HG02943 (cell line): Measurements from ENCODE around the gene ATP9A.
"Not testable (repeated sequence)": the region's sequence is repeated elsewhere in the genome, so short reads cannot be mapped to it uniquely, and the experiment has no call there.

Experiments
- ATAC-seq: cut with Tn5 transposase; IDR thresholded peaks from one replicate; pipeline ENCODE4 v1.9.1; 2021; ENCODE audit warnings: mild to moderate bottlenecking, low read depth, moderate library complexity; ENCODE audit not compliant: unreplicated experiment

ATP9A gene

DNA sequence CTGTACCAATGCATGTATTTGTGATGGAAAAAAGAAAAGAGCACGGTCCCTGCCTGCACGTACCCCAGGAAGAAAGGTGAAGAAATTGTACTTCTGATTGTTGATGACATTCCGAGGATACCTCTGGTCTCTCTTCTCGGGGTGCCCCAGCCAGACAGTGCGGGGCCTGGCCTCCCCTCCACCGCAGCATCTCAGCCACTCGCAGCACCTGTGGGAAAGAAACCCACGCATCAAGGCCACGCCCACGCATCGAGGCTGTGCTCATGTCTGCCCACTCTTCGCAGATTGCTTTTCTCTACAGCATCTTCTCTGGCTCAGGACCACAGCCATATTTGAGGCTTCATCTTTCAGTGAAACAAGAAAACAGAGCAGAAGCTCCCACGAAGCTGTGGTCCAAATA, 38.4 kb downstream of the ATP9A start:
- no peak for ATAC-seq

DNA sequence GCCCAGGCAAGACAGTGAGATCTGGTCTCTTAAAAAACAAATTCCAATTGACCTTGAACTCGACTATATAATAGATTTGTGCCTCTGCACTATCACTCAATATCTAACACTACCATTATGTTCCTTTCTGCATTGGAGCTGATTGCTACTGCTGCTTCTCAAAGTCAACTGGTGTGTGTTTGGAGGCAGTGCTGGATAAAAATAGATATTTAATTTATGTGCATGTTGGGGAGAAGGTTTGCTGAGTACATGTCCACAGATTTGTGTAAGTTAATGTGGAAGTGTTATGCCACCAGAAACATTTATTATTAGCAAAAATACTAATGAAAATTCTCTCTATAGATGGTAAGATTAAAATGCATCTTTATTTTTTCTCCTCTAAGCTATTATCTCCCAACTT, 39.5 kb downstream of the ATP9A start:
- ATAC-seq: no peak

DNA sequence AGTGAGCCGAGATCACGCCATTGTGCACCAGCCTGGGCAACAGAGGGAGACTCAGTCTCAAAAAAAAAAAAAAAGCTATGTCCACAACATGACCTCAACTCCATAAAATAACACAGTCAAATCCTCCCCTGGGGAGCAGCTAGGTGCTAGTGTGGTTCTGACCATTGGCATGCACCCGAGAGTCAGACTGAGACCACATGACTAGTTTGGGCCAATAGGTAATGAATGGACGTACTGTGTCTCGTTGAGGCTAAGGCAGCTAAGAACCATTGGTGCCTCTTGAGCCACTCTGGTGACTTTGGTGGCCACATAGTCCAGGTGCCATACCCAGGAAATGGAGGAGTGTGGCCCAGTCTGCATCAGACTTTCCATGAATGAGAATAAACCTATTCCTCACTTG, 40.3 kb downstream of the ATP9A start:
- ATAC-seq: no peak

DNA sequence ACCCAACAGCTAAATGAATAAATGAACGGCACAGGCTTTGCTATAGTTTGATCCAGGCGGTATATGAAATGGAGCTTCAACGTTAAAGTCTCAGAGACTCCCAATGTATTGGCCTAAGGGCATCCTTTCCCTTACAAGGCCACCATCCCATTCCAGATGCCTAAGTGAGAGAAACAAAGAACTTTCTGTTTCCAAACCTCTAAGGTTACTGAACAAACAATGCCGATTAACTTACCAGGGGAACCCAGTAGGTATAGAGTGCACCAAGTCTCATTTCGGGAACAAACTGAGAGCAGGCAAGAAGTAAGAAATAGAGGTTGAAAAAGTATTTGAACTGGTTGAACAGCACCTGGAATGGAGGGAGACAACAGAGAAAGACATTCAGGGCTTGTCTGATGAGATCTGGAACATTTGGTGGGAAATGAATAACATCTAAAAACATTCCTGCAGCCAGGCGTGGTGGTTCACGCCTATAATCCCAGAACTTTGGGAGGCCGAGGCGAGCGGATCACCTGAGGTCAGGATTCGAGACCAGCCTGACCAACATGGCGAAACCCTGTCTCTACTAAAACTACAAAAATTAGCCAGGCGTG, 42.5 kb downstream of the ATP9A start:
- ATAC-seq: no peak

DNA sequence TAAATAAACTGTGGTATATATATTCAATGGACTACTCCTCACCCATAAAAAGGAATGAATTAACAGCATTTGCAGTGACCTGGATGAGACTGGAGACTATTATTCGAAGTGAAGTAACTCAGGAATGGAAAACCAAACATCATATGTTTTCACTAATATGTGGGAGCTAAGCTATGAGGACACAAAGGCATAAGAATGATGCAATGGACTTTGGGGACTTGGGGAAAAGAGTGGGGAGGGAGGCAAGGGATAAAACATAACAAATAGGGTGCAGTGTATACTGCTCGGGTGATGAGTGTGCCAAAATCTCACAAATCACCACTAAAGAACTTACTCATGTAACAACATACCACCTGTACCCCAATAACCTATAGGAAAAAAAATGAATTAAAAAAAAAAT, 45.2 kb downstream of the ATP9A start:
- not testable (repeated sequence) for ATAC-seq

DNA sequence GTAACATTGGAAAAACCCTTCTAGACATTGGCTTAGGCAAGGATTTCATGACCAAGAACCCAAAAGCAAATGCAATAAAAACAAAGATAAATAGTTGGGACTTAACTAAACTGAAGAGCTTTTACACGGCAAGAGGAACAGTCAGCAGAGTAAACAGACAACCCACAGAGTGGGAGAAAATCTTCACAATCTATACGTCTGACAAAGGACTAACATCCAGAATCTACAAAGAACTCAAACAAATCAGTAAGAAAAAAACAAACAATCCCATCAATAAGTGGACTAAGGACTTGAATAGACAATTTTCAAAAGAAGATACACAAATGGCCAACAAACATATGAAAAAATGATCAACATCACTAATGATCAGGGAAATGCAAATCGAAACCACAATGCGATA, 45.9 kb downstream of the ATP9A start:
- not testable (repeated sequence) for ATAC-seq

DNA sequence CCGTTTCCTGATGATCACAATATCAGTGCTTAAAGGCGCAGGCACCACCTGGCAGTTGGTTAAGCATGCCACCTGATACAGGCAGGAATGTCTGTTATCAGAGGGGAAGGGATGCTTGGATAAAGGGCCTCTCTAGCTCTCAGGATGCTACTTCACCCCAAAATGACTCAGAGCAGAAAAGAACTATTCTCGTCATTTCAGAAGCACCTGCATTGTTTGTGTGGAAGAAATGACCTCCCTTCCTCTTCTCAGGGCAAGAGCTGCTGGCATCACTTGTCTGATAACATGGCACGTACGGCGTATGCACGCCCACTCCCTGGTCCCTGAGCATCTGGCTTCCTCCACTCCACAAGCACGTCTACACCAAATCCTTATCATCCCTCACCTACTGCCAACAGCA, 47.3 kb downstream of the ATP9A start:
- no peak for ATAC-seq

DNA sequence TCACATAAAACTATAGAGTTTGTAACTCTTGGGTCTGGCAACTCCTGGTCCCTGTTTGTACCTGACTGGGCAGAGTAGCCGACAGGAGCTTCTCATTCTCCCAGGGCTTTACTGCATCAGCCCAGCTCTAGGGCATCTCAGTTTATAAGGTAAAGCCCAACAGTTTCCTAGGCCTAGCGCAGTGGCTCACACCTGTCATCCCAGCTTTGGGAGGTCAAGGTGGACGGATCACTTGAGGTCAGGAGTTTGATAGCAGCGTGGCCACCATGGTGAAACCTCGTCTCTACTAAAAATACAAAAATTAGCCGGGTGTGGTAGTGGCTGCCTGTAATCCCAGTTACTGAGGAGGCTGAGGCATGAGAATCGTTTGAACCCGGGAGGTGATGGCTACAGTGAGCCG, 47.8 kb downstream of the ATP9A start:
- no peak for ATAC-seq

DNA sequence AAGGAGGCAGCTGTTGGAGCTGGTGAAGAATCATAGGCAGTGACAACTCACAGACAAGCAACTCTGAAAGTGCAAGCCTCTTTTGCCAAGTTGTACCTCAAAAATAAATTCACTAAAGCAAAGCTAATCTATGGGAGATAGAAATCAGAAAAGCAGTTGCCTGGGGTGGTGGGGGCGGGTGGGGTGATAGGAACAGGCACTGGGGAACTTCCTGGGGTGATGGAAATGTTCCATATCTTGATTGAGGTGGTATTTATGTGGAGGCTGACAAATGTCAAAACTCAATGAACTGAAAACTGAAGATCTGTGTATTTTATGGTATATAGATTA, 52.4 kb downstream of the ATP9A start:
- no peak for ATAC-seq

DNA sequence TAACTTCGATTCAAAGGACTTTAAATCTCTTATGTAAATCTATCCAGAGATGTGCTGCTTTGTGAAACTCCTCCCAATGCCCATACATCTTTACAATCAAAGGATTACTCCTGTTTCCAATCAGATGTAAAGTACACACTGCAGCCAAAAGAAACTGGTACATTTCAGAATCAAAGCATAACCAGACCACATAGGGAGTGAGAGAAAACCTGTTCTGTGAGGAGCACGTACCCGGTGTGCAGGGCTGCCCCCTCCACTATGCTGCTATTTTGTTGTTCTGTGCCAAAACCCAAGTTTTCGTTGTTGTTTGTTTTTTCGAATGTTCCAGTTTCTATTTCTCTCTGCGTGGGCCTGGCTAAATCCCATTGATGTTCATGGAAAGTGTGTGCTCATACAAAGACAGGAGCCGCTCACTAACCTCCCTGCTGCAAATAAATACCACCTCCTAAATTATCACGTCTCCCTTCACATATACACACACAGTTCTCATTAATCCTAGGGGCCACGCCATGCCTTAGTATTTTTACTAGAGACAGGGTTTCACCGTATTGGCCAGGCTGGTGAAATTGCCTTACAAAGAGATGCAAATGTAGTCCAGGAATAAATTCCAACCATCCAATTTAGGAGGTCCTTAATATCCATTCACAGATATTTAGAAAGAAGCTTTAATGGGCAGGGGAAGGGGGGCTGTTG, 52.9 kb downstream of the ATP9A start:
- no peak for ATAC-seq

DNA sequence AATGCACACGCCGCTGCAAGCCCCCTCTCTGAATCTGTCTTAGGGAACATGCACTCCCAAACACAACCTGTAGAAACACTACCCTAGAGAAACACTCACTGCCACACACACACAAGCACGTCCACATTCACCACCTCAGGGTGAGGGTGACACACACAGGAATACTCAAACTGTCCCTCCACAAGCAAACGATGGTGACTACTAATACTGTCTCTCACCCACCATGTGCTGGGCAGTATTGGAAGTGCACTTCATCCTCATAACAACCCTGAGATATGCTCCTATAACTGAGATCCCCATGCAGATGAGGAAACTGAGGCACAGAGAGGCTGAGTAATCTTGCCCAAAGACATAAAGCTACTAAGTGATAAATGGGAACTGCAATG, 55.0 kb downstream of the ATP9A start:
- ATAC-seq: no peak

DNA sequence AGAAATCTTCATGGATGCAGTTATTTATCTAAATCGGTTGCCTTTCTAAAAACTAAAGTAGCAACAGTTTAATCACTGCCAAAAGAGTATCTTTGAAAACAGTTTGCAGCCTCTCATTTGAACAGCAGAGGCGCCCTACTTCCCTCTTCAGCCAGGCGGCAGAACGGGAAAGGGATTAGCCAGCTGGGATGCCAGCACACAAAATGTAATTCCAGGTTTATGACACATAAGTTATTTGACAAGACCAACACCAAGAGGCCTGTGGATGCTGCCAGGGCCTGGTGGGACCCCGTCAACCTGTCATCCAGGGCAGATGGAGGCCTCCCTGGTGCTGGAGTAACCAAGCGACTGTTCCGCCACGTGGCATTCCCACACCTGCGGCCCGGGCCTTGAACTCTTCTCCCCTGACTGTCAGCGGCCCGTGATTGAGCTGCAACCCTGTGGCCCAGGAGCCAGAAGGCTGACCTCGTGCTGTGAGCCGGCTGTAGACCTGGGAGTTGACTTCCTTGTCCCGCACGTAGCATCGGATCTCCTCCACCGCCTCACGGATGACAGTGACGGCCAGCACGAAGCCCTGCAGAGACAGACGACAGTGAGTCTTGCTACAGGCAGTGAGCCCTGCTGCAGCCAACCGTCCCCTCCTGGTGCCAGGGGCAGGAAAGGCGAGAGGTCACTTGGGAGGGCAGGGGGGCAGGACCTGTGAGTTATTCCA, 55.5 kb downstream of the ATP9A start:
- no peak for ATAC-seq

DNA sequence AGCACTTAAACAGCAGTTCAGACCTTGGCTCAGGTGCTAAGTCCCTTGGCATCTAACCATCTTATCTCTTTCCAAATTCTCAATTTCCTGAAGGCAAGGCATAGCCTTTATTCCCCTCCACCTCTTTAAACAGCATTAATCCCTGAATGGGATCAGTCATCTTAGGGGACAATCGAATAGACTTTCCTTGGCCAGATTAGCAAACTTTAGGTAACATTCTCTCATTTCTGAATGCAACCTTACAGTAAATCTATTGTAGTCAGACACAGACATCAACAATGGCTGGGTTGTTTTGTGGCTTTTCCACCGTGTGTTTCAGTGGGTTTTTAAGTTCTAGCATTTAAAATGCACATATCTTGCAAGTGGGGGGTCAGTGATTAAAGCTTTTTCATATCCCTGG, 56.8 kb downstream of the ATP9A start:
- no peak for ATAC-seq

DNA sequence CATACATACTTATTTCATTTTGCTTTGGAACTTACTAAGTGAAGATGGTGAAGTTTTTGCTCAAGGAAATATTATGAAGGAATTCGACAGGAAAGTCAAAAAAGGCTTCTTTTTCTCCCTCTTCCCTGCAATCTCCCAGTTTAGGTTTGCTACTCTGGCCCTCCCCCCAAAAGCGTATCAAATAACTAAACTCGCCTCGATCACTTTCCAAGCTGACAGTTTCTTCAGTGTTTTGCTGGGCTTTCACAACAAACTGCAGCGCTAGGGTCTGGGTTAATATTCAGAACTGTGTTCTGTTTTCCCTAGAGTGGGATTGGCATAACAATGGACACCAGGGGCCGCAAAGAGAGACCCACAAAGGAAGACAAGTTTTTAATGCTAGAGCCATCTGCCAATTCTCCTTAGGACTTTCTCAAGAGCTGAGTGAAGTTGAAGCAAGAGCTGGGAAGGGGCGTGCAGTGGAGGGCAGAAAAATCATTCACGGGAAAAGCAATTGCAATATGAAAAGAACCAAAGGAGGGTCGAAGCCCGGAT, 57.8 kb downstream of the ATP9A start:
- no peak for ATAC-seq

DNA sequence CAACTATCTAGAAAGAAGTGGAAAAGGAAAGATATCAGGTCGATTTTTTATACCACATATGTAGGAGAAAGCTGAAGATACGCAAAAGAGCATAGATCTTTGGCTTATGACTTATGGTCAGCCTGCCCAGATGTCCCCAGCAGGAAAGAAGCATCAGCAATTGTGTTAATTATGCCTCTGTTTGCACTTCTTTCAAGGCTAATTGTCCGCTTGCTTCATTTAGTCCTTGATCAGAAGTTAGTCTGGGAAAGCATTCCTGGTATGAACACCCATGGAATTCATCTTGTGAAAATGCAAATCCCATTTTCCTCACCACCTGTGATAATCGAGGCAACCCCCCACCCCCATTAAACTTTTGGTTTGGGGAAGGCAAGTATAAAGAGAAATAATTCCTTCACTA, 62.8 kb downstream of the ATP9A start:
- ATAC-seq: no peak

DNA sequence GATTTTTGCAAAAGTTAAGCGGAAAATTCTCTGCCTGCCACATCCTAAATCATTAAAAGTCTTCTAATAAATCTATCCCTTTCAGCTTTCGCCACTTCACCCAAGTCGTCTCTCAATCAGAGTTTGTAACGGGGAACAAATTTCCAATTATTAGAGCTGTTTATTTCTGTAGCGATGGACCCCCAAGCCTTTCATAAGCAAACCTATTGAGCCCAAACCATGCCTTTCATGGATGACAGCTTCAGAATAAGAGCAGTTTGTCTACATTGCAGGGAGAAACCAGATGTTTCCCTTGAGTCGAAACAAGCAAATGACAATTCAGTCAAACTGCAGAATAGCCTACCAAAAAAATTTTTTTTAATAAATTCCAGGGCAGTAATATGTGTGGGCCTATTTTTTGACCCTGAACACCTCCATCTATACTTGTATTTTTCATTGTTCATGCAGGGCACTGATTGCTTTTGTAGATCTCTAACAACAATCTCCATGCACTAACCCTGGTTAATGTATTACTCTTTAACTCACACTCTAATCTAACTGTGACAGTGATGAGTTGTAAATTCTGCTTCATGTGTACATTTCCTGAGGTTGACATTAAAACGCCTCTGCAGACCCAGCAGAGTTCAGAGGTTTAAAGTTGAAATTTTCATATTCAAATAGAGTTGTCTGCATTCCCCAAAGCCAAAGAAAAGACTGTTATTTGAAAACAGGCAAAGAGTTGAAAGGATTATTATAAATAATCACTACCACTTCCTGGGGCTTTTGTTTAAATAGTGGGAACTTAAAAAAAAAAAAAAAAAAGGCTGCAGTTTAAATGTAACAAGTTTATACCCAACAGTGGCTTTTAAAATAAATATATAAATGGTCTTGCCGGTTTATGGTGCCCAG, 64.5 kb downstream of the ATP9A start:
- ATAC-seq: no peak

DNA sequence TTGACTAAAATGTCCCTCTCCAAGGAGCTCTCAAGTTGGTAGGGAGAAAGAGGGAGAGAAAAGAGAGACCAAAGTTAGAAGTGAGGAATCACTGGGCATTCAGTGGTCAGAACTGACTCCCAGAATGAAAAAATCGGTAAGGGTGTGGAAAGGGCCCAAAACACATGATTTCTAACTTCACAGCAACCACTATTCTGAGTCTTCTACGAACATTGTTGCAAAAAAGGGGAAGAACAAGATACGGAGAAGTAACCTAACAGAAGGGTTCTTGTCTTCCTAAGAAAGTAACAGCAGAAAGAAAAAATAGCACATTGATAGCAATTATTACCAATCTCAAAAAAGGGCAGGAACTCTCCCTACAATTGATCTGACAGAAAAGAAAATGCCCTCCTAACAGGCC, 65.6 kb downstream of the ATP9A start:
- ATAC-seq: no peak

DNA sequence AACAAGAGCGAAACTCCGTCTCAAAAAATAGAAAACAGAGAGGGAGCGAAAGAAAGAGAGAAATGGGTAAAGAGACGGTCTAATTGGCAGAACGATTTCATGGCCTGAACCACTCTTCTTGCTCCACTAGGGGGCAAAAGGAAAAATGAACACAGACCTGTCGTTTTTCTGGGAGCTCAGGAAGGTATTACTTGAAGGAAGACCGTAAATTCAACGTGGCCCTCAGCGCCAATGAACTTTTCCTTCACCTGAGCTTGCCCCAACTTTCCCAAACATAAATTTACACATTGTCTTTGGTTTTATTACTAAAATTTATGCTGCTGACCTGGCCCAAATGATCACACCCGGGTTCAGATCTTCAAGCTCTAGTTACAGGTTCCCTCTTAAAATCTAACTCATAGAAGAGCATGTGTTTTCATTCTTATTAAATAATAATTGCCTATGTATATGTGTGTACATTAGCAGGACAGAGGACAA, 67.3 kb downstream of the ATP9A start:
- no peak for ATAC-seq

DNA sequence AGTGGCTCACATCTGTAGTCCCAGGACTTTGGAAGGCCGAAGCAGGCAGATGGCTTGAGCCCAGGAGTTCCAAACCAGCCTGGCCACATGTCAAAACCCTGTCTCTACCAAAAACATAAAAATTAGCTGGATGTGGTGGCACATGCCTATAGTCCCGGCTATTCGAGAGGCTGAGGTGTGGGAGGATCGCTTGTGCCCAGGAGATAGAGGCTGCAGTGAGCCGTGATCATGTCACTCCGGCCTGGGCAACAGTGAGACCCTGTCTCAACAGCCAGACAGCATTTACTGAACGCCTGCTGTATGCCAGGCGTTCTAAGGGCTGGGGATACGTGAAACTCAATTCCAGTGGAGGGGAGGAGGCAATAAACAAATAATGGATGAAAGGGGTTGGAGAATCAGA, 69.9 kb downstream of the ATP9A start:
- no peak for ATAC-seq

DNA sequence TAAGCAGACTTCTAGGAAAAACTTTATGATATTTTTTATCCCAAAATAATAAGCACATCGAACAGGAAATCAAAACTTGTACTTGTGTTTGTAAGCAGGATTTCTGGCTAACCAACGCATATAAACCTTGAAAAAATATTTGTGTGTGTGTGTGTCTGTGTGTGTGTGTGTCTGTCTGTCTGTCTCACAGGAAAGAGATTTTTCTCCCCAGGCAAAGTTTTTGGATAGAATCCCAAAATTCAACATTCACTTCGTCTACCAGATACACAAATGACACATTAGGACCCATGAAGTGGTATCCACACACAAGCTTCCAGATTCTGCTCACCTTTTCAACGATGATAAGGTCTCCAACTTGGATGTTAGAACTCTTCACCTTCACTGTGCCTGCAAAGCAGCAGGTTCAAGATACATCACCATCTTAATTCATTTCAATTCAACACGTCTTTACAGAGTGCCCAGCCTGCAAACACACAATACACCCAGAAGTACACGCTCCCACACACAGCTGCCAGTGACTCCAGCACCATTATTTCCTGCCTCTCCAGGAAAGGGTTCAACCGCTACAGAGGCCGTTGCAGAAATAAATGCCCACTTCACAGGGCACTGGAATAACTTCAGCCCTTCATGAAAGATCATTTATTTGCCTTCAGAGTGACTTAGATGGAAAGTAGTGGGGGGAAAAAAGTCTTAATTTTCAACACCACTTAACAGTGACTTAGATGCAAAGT, 70.9 kb downstream of the ATP9A start:
- no peak for ATAC-seq
